HEK293 (cell line): ENCODE measurements around the gene GLB1L.

ENCODE experiments used
- CTCF ChIA-PET: fragments of 350-600 bp; formaldehyde crosslinking; extraction: SDS; loops from one replicate; lab custom pipeline; 2021; ENCODE audit warnings: antibody characterized with exemption; lab: Yijun Ruan, JAX
- POLR2A ChIA-PET: fragments of 300-600 bp; formaldehyde crosslinking; extraction: SDS; loops from one replicate; lab custom pipeline; 2020; ENCODE audit warnings: antibody characterized with exemption, inconsistent platforms; lab: Yijun Ruan, JAX
- H3K27ac ChIP-seq: fragments of 200-500 bp; sonication (Bioruptor generic); 2 replicates; pipeline ENCODE4 v1.5.1; 2014; ENCODE audit warnings: low read depth, low read length, control low read depth, inconsistent platforms; ENCODE audit errors: extremely low read depth
- H3K36me3 ChIP-seq, 2 experiments: fragments of 200-500 bp in 1 of 2; sonication (Bioruptor generic) in 1 of 2; 1 replicate in 1 of 2; 2 replicates in 1 of 2; pipeline ENCODE4 v1.5.1; 2014 to 2017; ENCODE audit warnings: inconsistent platforms in 2 of 2, low read length in 2 of 2; ENCODE audit not compliant: control insufficient read depth in 2 of 2, insufficient read depth in 1 of 2
- H3K4me1 ChIP-seq: fragments of 200-500 bp; sonication (Bioruptor generic); 2 replicates; pipeline ENCODE4 v1.5.1; 2014; ENCODE audit warnings: mild to moderate bottlenecking, low read length, inconsistent platforms; ENCODE audit not compliant: control insufficient read depth, insufficient read depth
- H3K4me3 ChIP-seq: 2 replicates; pipeline ENCODE4 v1.5.1; 2011; ENCODE audit warnings: low read depth, mild to moderate bottlenecking, control low read depth, low read length, moderate library complexity
- H3K9me3 ChIP-seq: fragments of 200-500 bp; sonication (Bioruptor generic); 2 replicates; pipeline ENCODE4 v1.5.1; 2014; ENCODE audit warnings: low read depth, low read length, inconsistent platforms; ENCODE audit not compliant: control insufficient read depth, insufficient read depth
- MEIS1 ChIP-seq: sonication (generic); formaldehyde crosslinking; IDR thresholded peaks from 2 replicates; pipeline ENCODE4 v1.8.1; 2022; ENCODE audit warnings: missing genetic modification reagents, mild to moderate bottlenecking, borderline replicate concordance
- REPIN1 ChIP-seq: fragments of 450-650 bp; formaldehyde crosslinking; IDR thresholded peaks from 2 replicates; pipeline ENCODE4 v1.5.1; 2017; ENCODE audit warnings: missing biosample characterization, missing genetic modification characterization, low read depth
- WT1 ChIP-seq: fragments of 450-650 bp; formaldehyde crosslinking; IDR thresholded peaks from 2 replicates; pipeline ENCODE4 v1.5.1; 2016; ENCODE audit warnings: missing biosample characterization, missing genetic modification characterization
- ZEB2 ChIP-seq: fragments of 450-650 bp; formaldehyde crosslinking; IDR thresholded peaks from 2 replicates; pipeline ENCODE4 v1.5.1; 2016; ENCODE audit warnings: missing biosample characterization, missing genetic modification characterization
- ZNF174 ChIP-seq: fragments of 450-650 bp; formaldehyde crosslinking; IDR thresholded peaks from 2 replicates; pipeline ENCODE4 v1.5.0; 2017; ENCODE audit warnings: missing biosample characterization, mild to moderate bottlenecking, missing genetic modification characterization
- ZNF248 ChIP-seq: fragments of 450-650 bp; formaldehyde crosslinking; IDR thresholded peaks from 2 replicates; pipeline ENCODE4 v1.5.1; 2017; ENCODE audit warnings: missing biosample characterization, missing genetic modification characterization
- ZNF292 ChIP-seq: fragments of 450-650 bp; formaldehyde crosslinking; IDR thresholded peaks from 2 replicates; pipeline ENCODE4 v1.5.1; 2016; ENCODE audit warnings: low read depth, missing biosample characterization, missing genetic modification characterization, borderline replicate concordance
- ZNF501 ChIP-seq: fragments of 450-650 bp; formaldehyde crosslinking; IDR thresholded peaks from 2 replicates; pipeline ENCODE4 v1.5.1; 2016; ENCODE audit warnings: missing biosample characterization, missing genetic modification characterization
- ZNF510 ChIP-seq: fragments of 450-650 bp; formaldehyde crosslinking; IDR thresholded peaks from 2 replicates; pipeline ENCODE4 v1.5.1; 2018; ENCODE audit warnings: mild to moderate bottlenecking, missing genetic modification characterization, missing biosample characterization; ENCODE audit not compliant: insufficient replicate concordance
- ZNF621 ChIP-seq: fragments of 450-650 bp; formaldehyde crosslinking; IDR thresholded peaks from 2 replicates; pipeline ENCODE4 v1.5.1; 2017; ENCODE audit warnings: missing biosample characterization, missing genetic modification characterization
- ZNF629 ChIP-seq: fragments of 450-650 bp; formaldehyde crosslinking; IDR thresholded peaks from 2 replicates; pipeline ENCODE4 v1.5.1; 2017; ENCODE audit warnings: missing biosample characterization, missing genetic modification characterization
- ZNF707 ChIP-seq: fragments of 450-650 bp; formaldehyde crosslinking; IDR thresholded peaks from 2 replicates; pipeline ENCODE4 v1.5.1; 2016; ENCODE audit warnings: missing biosample characterization, missing genetic modification characterization
- TF ChIP-seq, protein P1 (sequence below): fragments of 450-650 bp; formaldehyde crosslinking; IDR thresholded peaks from 2 replicates; pipeline ENCODE4 v1.5.1; 2016; ENCODE audit warnings: missing biosample characterization, missing genetic modification characterization
- TF ChIP-seq, protein P2 (sequence below): fragments of 450-650 bp; formaldehyde crosslinking; IDR thresholded peaks from 2 replicates; pipeline ENCODE4 v1.5.1; 2016; ENCODE audit warnings: missing biosample characterization, missing genetic modification characterization
- TF ChIP-seq, protein P3 (sequence below): fragments of 450-650 bp; formaldehyde crosslinking; conservative IDR thresholded peaks from 2 replicates; pipeline ENCODE4 v1.5.1; 2016; ENCODE audit warnings: low read depth, missing biosample characterization, missing genetic modification characterization
- TF ChIP-seq, protein P4 (sequence below): fragments of 450-650 bp; formaldehyde crosslinking; IDR thresholded peaks from 2 replicates; pipeline ENCODE4 v1.5.1; 2016; ENCODE audit warnings: missing biosample characterization, missing genetic modification characterization, borderline replicate concordance

The GLB1L gene

DNA sequence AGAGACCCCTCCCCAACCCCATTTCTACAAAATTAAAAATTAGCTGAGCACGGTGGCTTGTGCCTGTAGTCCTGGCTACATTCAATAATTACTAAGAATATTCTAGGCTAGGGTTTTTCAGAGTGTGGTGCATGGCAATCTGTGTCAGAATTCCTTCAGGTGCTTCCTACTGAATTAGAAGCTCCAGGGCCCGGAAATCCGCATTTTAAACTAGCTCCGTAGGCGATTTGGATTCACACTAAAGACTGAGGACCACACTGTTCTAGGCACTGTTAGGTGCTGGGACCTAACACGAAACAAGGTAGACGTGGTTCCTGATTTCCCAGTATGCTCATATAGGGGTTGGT lies 39.3 kb downstream of the GLB1L start:
- ChIA-PET CTCF (interaction anchor here (0.6 to 1.4 kb wide), 10 partner anchors 12 to 1981 kb away, joined by 3 to 5 read pairs (median 3); no protein-coding TSS in a partner anchor), POLR2A (interaction anchor here (0.8 to 2.6 kb wide), 17 partner anchors 9 to 89 kb away, joined by 3 to 42 read pairs (median 4); partner anchors contain the start of genes ABCB6, ANKZF1, ATG9A and CNPPD1)
- Histone ChIP-seq H3K27ac (peak overlapping the region; percentile 61), H3K4me3 (peak overlapping the region; percentile 76), H3K36me3 (peaks cover 0 to 36% of the 10 kb centered on the region in 2 experiments; a peak in 2 of 3 replicates), H3K4me1 (peaks cover 8% of the 10 kb centered on the region), H3K9me3 (no peaks in the 10 kb centered on the region)
- TF ChIP-seq ZNF510 (no peak), MEIS1 (no peak), ZNF174 (no peak), ZNF621 (tag by site-specific recombination) (no peak), ZNF707 (tag by site-specific recombination) (no peak), ZNF501 (tag by site-specific recombination) (no peak), ZNF248 (no peak), ZNF292 (tag by site-specific recombination) (no peak), ZNF629 (tag by site-specific recombination) (no peak), WT1 (tag by site-specific recombination) (no peak), REPIN1 (no peak), ZEB2 (no peak)
- TF ChIP-seq, protein P1, sequence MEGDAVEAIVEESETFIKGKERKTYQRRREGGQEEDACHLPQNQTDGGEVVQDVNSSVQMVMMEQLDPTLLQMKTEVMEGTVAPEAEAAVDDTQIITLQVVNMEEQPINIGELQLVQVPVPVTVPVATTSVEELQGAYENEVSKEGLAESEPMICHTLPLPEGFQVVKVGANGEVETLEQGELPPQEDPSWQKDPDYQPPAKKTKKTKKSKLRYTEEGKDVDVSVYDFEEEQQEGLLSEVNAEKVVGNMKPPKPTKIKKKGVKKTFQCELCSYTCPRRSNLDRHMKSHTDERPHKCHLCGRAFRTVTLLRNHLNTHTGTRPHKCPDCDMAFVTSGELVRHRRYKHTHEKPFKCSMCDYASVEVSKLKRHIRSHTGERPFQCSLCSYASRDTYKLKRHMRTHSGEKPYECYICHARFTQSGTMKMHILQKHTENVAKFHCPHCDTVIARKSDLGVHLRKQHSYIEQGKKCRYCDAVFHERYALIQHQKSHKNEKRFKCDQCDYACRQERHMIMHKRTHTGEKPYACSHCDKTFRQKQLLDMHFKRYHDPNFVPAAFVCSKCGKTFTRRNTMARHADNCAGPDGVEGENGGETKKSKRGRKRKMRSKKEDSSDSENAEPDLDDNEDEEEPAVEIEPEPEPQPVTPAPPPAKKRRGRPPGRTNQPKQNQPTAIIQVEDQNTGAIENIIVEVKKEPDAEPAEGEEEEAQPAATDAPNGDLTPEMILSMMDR (tag by site-specific recombination): no peak
- TF ChIP-seq, protein P2, sequence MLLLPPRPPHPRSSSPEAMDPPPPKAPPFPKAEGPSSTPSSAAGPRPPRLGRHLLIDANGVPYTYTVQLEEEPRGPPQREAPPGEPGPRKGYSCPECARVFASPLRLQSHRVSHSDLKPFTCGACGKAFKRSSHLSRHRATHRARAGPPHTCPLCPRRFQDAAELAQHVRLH: no peak
- TF ChIP-seq, protein P3, sequence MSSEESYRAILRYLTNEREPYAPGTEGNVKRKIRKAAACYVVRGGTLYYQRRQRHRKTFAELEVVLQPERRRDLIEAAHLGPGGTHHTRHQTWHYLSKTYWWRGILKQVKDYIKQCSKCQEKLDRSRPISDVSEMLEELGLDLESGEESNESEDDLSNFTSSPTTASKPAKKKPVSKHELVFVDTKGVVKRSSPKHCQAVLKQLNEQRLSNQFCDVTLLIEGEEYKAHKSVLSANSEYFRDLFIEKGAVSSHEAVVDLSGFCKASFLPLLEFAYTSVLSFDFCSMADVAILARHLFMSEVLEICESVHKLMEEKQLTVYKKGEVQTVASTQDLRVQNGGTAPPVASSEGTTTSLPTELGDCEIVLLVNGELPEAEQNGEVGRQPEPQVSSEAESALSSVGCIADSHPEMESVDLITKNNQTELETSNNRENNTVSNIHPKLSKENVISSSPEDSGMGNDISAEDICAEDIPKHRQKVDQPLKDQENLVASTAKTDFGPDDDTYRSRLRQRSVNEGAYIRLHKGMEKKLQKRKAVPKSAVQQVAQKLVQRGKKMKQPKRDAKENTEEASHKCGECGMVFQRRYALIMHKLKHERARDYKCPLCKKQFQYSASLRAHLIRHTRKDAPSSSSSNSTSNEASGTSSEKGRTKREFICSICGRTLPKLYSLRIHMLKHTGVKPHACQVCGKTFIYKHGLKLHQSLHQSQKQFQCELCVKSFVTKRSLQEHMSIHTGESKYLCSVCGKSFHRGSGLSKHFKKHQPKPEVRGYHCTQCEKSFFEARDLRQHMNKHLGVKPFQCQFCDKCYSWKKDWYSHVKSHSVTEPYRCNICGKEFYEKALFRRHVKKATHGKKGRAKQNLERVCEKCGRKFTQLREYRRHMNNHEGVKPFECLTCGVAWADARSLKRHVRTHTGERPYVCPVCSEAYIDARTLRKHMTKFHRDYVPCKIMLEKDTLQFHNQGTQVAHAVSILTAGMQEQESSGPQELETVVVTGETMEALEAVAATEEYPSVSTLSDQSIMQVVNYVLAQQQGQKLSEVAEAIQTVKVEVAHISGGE (tag by site-specific recombination): no peak
- TF ChIP-seq, protein P4, sequence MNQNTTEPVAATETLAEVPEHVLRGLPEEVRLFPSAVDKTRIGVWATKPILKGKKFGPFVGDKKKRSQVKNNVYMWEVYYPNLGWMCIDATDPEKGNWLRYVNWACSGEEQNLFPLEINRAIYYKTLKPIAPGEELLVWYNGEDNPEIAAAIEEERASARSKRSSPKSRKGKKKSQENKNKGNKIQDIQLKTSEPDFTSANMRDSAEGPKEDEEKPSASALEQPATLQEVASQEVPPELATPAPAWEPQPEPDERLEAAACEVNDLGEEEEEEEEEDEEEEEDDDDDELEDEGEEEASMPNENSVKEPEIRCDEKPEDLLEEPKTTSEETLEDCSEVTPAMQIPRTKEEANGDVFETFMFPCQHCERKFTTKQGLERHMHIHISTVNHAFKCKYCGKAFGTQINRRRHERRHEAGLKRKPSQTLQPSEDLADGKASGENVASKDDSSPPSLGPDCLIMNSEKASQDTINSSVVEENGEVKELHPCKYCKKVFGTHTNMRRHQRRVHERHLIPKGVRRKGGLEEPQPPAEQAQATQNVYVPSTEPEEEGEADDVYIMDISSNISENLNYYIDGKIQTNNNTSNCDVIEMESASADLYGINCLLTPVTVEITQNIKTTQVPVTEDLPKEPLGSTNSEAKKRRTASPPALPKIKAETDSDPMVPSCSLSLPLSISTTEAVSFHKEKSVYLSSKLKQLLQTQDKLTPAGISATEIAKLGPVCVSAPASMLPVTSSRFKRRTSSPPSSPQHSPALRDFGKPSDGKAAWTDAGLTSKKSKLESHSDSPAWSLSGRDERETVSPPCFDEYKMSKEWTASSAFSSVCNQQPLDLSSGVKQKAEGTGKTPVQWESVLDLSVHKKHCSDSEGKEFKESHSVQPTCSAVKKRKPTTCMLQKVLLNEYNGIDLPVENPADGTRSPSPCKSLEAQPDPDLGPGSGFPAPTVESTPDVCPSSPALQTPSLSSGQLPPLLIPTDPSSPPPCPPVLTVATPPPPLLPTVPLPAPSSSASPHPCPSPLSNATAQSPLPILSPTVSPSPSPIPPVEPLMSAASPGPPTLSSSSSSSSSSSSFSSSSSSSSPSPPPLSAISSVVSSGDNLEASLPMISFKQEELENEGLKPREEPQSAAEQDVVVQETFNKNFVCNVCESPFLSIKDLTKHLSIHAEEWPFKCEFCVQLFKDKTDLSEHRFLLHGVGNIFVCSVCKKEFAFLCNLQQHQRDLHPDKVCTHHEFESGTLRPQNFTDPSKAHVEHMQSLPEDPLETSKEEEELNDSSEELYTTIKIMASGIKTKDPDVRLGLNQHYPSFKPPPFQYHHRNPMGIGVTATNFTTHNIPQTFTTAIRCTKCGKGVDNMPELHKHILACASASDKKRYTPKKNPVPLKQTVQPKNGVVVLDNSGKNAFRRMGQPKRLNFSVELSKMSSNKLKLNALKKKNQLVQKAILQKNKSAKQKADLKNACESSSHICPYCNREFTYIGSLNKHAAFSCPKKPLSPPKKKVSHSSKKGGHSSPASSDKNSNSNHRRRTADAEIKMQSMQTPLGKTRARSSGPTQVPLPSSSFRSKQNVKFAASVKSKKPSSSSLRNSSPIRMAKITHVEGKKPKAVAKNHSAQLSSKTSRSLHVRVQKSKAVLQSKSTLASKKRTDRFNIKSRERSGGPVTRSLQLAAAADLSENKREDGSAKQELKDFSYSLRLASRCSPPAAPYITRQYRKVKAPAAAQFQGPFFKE (tag by site-specific recombination): no peak
